Loucy (cell line): ENCODE results near the gene RALGPS1.

Experiments
- H2AFZ ChIP-seq: fragments of 200-600 bp; sonication (generic); 2 replicates; pipeline ENCODE4 v1.6.0; 2016; ENCODE audit warnings: antibody characterized with exemption, mild to moderate bottlenecking, low read length, moderate library complexity
- H3F3A ChIP-seq: fragments of 200-600 bp; 2 replicates; pipeline ENCODE4 v1.6.0; 2016; ENCODE audit warnings: antibody characterized with exemption, low read depth, mild to moderate bottlenecking
- H3K27me3 ChIP-seq: fragments of 200-600 bp; sonication (generic); 2 replicates; pipeline ENCODE4 v1.6.1; 2014; ENCODE audit warnings: low read length, mild to moderate bottlenecking; ENCODE audit not compliant: insufficient read depth, poor library complexity, severe bottlenecking
- H3K36me3 ChIP-seq: fragments of 200-600 bp; sonication (generic); 2 replicates; pipeline ENCODE4 v1.6.1; 2016; ENCODE audit warnings: low read length; ENCODE audit not compliant: insufficient read depth
- H3K4me1 ChIP-seq: fragments of 200-600 bp; sonication (generic); 2 replicates; pipeline ENCODE4 v1.5.1; 2014; ENCODE audit warnings: low read length, mild to moderate bottlenecking; ENCODE audit not compliant: insufficient read depth, poor library complexity, severe bottlenecking
- H3K4me2 ChIP-seq: fragments of 200-600 bp; sonication (generic); 2 replicates; pipeline ENCODE4 v1.6.0; 2014; ENCODE audit warnings: antibody characterized with exemption, low read length, low read depth, mild to moderate bottlenecking; ENCODE audit not compliant: poor library complexity, severe bottlenecking
- H3K4me3 ChIP-seq: fragments of 200-600 bp; sonication (generic); 2 replicates; pipeline ENCODE4 v1.5.1; 2014; ENCODE audit warnings: low read length, mild to moderate bottlenecking, mixed read lengths; ENCODE audit not compliant: poor library complexity, severe bottlenecking
- H3K79me2 ChIP-seq: fragments of 200-600 bp; sonication (generic); 2 replicates; pipeline ENCODE4 v1.6.1; 2014; ENCODE audit warnings: low read length; ENCODE audit not compliant: insufficient read depth
- H3K9ac ChIP-seq: fragments of 200-600 bp; sonication (generic); 2 replicates; pipeline ENCODE4 v1.6.0; 2014; ENCODE audit warnings: mild to moderate bottlenecking, low read depth, low read length, moderate library complexity; ENCODE audit not compliant: poor library complexity, severe bottlenecking
- H3K9me2 ChIP-seq: fragments of 200-600 bp; sonication (generic); replicated peaks from 2 replicates; pipeline ENCODE4 v1.6.1; 2016; ENCODE audit warnings: low read depth, low read length, mixed read lengths
- H3K9me3 ChIP-seq: fragments of 200-600 bp; sonication (generic); 2 replicates; pipeline ENCODE4 v1.6.1; 2014; ENCODE audit warnings: mild to moderate bottlenecking, antibody characterized with exemption, low read length, low read depth; ENCODE audit not compliant: insufficient read depth
- H4K20me1 ChIP-seq: fragments of 200-600 bp; sonication (generic); 2 replicates; pipeline ENCODE4 v1.6.0; 2014; ENCODE audit warnings: antibody characterized with exemption, low read length, mild to moderate bottlenecking; ENCODE audit not compliant: insufficient read depth, poor library complexity, severe bottlenecking
- EZH2phosphoT487 ChIP-seq: fragments of 200-600 bp; IDR thresholded peaks from 2 replicates; pipeline ENCODE4 v1.6.1; 2018; ENCODE audit warnings: antibody characterized with exemption, mild to moderate bottlenecking, moderate library complexity, borderline replicate concordance
- TF ChIP-seq, protein P1 (sequence below): fragments of 200-600 bp; sonication (generic); conservative IDR thresholded peaks from 2 replicates; pipeline ENCODE4 v1.5.1; 2014; ENCODE audit warnings: mild to moderate bottlenecking, antibody characterized with exemption, low read length

RALGPS1 gene

DNA sequence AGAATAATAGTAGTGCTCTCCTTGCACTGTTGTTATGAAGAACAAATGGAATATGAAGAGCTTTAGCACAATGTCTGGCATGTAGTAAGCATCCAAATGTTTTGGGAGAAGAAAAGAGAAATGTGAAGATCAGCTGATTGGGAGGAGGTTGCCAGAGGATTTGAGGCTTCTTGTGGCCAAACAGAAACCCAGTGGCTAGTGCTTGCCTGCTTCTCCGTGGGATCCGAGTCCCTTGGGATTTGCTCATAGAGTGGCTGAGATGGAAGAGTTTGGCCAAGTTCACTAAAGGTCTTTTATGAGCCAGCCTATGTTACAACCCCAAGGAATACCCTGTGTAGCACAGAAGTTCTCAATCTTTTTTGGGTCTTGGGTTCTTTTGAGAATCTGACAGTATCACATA, 121.9 kb downstream of the RALGPS1 start:
- Histone ChIP-seq H3K9me2 (no peaks in the 10 kb centered on the region), H2AFZ (no peak overlapping the region), H3F3A (no peaks in the 10 kb centered on the region), H3K79me2 (no peaks in the 10 kb centered on the region), H3K9ac (no peak overlapping the region), H4K20me1 (no peaks in the 10 kb centered on the region), H3K36me3 (no peaks in the 10 kb centered on the region), H3K4me2 (no peak overlapping the region), H3K27me3 (no peaks in the 10 kb centered on the region), H3K9me3 (no peaks in the 10 kb centered on the region), H3K4me1 (no peaks in the 10 kb centered on the region), H3K4me3 (no peak overlapping the region)
- TF ChIP-seq, protein P1, sequence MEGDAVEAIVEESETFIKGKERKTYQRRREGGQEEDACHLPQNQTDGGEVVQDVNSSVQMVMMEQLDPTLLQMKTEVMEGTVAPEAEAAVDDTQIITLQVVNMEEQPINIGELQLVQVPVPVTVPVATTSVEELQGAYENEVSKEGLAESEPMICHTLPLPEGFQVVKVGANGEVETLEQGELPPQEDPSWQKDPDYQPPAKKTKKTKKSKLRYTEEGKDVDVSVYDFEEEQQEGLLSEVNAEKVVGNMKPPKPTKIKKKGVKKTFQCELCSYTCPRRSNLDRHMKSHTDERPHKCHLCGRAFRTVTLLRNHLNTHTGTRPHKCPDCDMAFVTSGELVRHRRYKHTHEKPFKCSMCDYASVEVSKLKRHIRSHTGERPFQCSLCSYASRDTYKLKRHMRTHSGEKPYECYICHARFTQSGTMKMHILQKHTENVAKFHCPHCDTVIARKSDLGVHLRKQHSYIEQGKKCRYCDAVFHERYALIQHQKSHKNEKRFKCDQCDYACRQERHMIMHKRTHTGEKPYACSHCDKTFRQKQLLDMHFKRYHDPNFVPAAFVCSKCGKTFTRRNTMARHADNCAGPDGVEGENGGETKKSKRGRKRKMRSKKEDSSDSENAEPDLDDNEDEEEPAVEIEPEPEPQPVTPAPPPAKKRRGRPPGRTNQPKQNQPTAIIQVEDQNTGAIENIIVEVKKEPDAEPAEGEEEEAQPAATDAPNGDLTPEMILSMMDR = no peak
- TF ChIP-seq EZH2phosphoT487 = no peak

DNA sequence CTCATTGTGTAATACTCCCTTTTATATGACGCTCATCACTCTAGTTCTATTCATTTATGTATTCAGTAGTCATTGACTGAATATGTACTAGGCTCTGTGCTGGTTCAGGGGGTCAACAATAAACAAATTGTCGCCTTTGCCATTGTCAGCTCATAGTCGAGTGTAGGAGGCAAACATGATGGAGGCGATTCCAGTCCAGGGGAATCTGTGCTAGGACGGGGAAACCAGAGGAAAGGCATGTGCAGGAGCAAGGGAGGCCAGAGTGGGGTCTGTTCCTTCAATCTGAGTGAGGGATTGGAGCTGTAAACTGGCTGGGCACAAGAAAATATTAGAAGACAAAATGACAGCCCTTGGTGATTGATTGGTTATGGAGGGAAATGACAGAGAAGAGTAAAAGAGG, 123.9 kb downstream of the RALGPS1 start:
- no peak for TF ChIP-seq EZH2phosphoT487
- TF ChIP-seq, protein P1 = no peak
- H3K4me3 ChIP-seq = no peak overlapping the region
- H3K4me1 ChIP-seq = no peaks in the 10 kb centered on the region
- no peak overlapping the region for H3K9ac ChIP-seq
- H3K79me2 ChIP-seq = no peaks in the 10 kb centered on the region
- H3K4me2 ChIP-seq = no peak overlapping the region
- no peak overlapping the region for H2AFZ ChIP-seq
- no peaks in the 10 kb centered on the region for H4K20me1 ChIP-seq
- no peaks in the 10 kb centered on the region for H3K9me3 ChIP-seq
- no peaks in the 10 kb centered on the region for H3K36me3 ChIP-seq
- H3F3A ChIP-seq = no peaks in the 10 kb centered on the region
- H3K27me3 ChIP-seq = no peaks in the 10 kb centered on the region
- no peaks in the 10 kb centered on the region for H3K9me2 ChIP-seq

- H4K20me1 ChIP-seq = no peaks in the 10 kb centered on the region
- no peak for TF ChIP-seq EZH2phosphoT487
- TF ChIP-seq, protein P1 = no peak
- H2AFZ ChIP-seq = no peak overlapping the region
- no peaks in the 10 kb centered on the region for H3K27me3 ChIP-seq
- H3K4me1 ChIP-seq = no peaks in the 10 kb centered on the region
- H3K36me3 ChIP-seq = no peaks in the 10 kb centered on the region
- no peak overlapping the region for H3K9ac ChIP-seq
- H3K9me3 ChIP-seq = no peaks in the 10 kb centered on the region
- H3K9me2 ChIP-seq = no peaks in the 10 kb centered on the region
- no peak overlapping the region for H3K4me3 ChIP-seq
- H3K79me2 ChIP-seq = no peaks in the 10 kb centered on the region
- no peak overlapping the region for H3K4me2 ChIP-seq
- H3F3A ChIP-seq = no peaks in the 10 kb centered on the region
Measured at GRCh38 chr9:127039492-127039891, 124.9 kb downstream of the RALGPS1 start.
